Neural progenitor cell (in vitro differentiated cells): ENCODE data around the gene CBFB. TPM values are rescaled to one million over a fixed set of nuclear protein-coding genes. Genes with fewer than 3 reads are reported as not detected.
A peak's percentile ranks its signal among the peaks of the same experiment; 100 is the strongest.

Experiments
- DNase-seq: peaks from one replicate; pipeline ENCODE4 v3.0.0-alpha.2; 2016; ENCODE audit warnings: low spot score
- H2AFZ ChIP-seq: fragments of 200-600 bp; sonication (generic); replicated peaks from 2 replicates; pipeline ENCODE4 v1.6.1; 2016; ENCODE audit warnings: antibody characterized with exemption
- H3F3A ChIP-seq: fragments of 200-600 bp; sonication (generic); 2 replicates; pipeline ENCODE4 v1.6.1; 2016; ENCODE audit warnings: antibody characterized with exemption, low read depth
- H3K27ac ChIP-seq: fragments of 200-600 bp; sonication (generic); 2 replicates; pipeline ENCODE4 v1.5.1; 2016; ENCODE audit warnings: mild to moderate bottlenecking
- H3K27me3 ChIP-seq: fragments of 200-600 bp; sonication (generic); 2 replicates; pipeline ENCODE4 v1.6.1; 2016; ENCODE audit warnings: mild to moderate bottlenecking, moderate library complexity
- H3K36me3 ChIP-seq: fragments of 200-600 bp; sonication (generic); 2 replicates; pipeline ENCODE4 v1.5.1; 2016
- H3K4me1 ChIP-seq: fragments of 200-600 bp; sonication (generic); 2 replicates; pipeline ENCODE4 v1.6.1; 2016; ENCODE audit warnings: mixed run types
- H3K4me2 ChIP-seq: fragments of 200-600 bp; sonication (generic); 2 replicates; pipeline ENCODE4 v1.6.1; 2016
- H3K4me3 ChIP-seq: fragments of 200-600 bp; sonication (generic); 2 replicates; pipeline ENCODE4 v1.5.1; 2016
- H3K79me2 ChIP-seq: fragments of 200-600 bp; sonication (generic); 2 replicates; pipeline ENCODE4 v1.6.1; 2016; ENCODE audit warnings: low read depth
- H3K9ac ChIP-seq: fragments of 200-600 bp; sonication (generic); 2 replicates; pipeline ENCODE4 v1.6.1; 2016
- H3K9me3 ChIP-seq: fragments of 200-600 bp; sonication (generic); 2 replicates; pipeline ENCODE4 v1.5.1; 2016; ENCODE audit warnings: low read depth
- H4K20me1 ChIP-seq: fragments of 200-600 bp; sonication (generic); 2 replicates; pipeline ENCODE4 v1.6.1; 2016; ENCODE audit warnings: low read depth
- H3K27ac Mint-ChIP-seq: 3 replicates; pipeline ENCODE4 v1.8.0; 2021; ENCODE audit warnings: mixed read lengths
- H3K27me3 Mint-ChIP-seq: 2 replicates; pipeline ENCODE4 v1.8.0; 2022; ENCODE audit warnings: low read depth, mild to moderate bottlenecking, inconsistent platforms, moderate library complexity, mixed read lengths; ENCODE audit not compliant: insufficient read depth
- H3K36me3 Mint-ChIP-seq: 3 replicates; pipeline ENCODE4 v1.8.0; 2021; ENCODE audit warnings: mixed read lengths
- H3K4me1 Mint-ChIP-seq: 3 replicates; pipeline ENCODE4 v1.8.0; 2021; ENCODE audit warnings: mixed read lengths
- H3K4me3 Mint-ChIP-seq: 3 replicates; pipeline ENCODE4 v1.8.0; 2021; ENCODE audit warnings: mild to moderate bottlenecking, moderate library complexity, mixed read lengths
- H3K9me3 Mint-ChIP-seq: 3 replicates; pipeline ENCODE4 v1.8.0; 2020; ENCODE audit warnings: mixed read lengths
- CTCF ChIP-seq: fragments of 200-600 bp; sonication (generic); IDR thresholded peaks from 2 replicates; pipeline ENCODE4 v1.5.1; 2017; ENCODE audit warnings: antibody characterized with exemption, mild to moderate bottlenecking
- EZH2 ChIP-seq: fragments of 200-600 bp; sonication (generic); IDR thresholded peaks from 2 replicates; pipeline ENCODE4 v1.6.1; 2017; ENCODE audit warnings: antibody characterized with exemption, mild to moderate bottlenecking, moderate library complexity
- EZH2phosphoT487 ChIP-seq: fragments of 200-600 bp; sonication (generic); IDR thresholded peaks from 2 replicates; pipeline ENCODE4 v1.6.1; 2017; ENCODE audit warnings: antibody characterized with exemption
- small RNA-seq: library from RNA; depleted of rRNA; stranded (forward); fragments of <200 nt; gene quantifications from one replicate; pipeline ENCODE3, GENCODE V24; 2015
- total RNA-seq: library from RNA; depleted of rRNA; stranded (reverse); fragments of >200 nt; gene quantifications from 2 replicates; pipeline ENCODE4 v1.2.3, GENCODE V29; 2015; ENCODE audit warnings: low replicate concordance

CBFB gene
- total RNA-seq, 1 donor from 2014 or later: 95.5 TPM

GRCh38 chr16:67148656-67149275 lies 119.8 kb downstream of the CBFB start:
- Histone ChIP-seq H3K27me3 (peaks cover 47% of the 10 kb centered on the region), H3K9ac (no peak overlapping the region), H3K36me3 (no peaks in the 10 kb centered on the region), H2AFZ (no peak overlapping the region), H3K4me3 (no peak overlapping the region), H3K9me3 (no peaks in the 10 kb centered on the region), H3K79me2 (no peaks in the 10 kb centered on the region), H3K27ac (no peak overlapping the region), H3K4me1 (no peaks in the 10 kb centered on the region), H3K4me2 (no peak overlapping the region), H4K20me1 (peaks cover 5% of the 10 kb centered on the region), H3F3A (peaks cover 30% of the 10 kb centered on the region)
- TF ChIP-seq EZH2 (no peak), EZH2phosphoT487 (no peak), CTCF (no peak)
- Mint-ChIP-seq H3K27me3 (peaks cover 39% of the 10 kb centered on the region), H3K36me3 (peaks cover 13% of the 10 kb centered on the region), H3K27ac (no peak overlapping the region), H3K9me3 (peaks cover 2% of the 10 kb centered on the region), H3K4me3 (peak overlapping the region; percentile 68), H3K4me1 (peaks cover 8% of the 10 kb centered on the region)
- DNase-seq: no peak

DNA sequence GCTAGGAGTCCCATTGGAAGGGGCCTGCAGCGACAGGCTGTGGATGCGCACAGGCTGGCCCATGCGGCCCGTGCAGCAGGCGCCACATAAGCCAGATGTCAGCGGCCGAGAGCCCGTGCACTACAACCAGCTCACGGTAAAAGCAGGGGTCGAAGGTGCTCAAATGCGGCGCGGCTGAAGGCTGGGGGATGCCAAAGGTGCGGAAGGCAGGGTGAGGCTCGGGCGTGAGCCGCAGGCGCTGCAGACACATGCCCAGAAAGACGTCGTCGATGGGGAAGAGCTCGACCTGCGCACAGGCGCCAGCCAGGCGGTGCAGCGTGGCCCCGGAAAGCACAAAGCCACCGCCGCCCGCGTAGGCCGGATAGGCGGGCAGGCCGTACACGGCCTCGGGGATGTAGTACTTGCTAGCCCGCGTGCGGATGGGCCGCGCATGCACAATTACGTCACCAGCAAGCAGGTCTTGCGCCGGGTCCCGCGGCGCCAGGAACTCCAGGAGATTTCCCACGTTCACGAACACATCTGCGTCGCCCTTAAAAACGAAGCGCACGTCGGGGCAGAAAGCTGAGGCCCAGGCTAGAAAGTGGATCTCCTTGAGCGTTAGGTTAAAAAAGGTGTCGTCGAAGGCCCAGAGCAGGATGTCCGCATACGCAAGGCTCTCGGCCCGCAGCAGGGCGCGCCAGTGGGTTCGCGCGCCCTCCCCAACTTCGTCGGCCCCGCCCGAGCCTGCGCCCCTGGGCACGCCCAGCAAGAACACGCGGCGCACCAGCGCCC lies 120.5 kb downstream of the CBFB start:
- Mint-ChIP-seq H3K36me3 (peaks cover 10% of the 10 kb centered on the region), H3K27me3 (peaks cover 45% of the 10 kb centered on the region), H3K4me1 (peaks cover 8% of the 10 kb centered on the region), H3K4me3 (peak overlapping the region; percentile 68), H3K27ac (no peak overlapping the region), H3K9me3 (peaks cover 2% of the 10 kb centered on the region)
- H3F3A ChIP-seq: peaks cover 30% of the 10 kb centered on the region
- H4K20me1 ChIP-seq: peaks cover 11% of the 10 kb centered on the region
- peak overlapping the region; percentile 75 for H3K4me2 ChIP-seq
- H3K4me1 ChIP-seq: no peaks in the 10 kb centered on the region
- H3K36me3 ChIP-seq: no peaks in the 10 kb centered on the region
- H3K27ac ChIP-seq: no peak overlapping the region
- H3K9ac ChIP-seq: no peak overlapping the region
- peaks cover 54% of the 10 kb centered on the region for H3K27me3 ChIP-seq
- no peak overlapping the region for H2AFZ ChIP-seq
- TF ChIP-seq CTCF: no peak
- TF ChIP-seq EZH2phosphoT487: no peak
- no peak for TF ChIP-seq EZH2
- DNase-seq: no peak
- no peaks in the 10 kb centered on the region for H3K9me3 ChIP-seq
- H3K4me3 ChIP-seq: peak overlapping the region; percentile 52
- no peaks in the 10 kb centered on the region for H3K79me2 ChIP-seq

DNA sequence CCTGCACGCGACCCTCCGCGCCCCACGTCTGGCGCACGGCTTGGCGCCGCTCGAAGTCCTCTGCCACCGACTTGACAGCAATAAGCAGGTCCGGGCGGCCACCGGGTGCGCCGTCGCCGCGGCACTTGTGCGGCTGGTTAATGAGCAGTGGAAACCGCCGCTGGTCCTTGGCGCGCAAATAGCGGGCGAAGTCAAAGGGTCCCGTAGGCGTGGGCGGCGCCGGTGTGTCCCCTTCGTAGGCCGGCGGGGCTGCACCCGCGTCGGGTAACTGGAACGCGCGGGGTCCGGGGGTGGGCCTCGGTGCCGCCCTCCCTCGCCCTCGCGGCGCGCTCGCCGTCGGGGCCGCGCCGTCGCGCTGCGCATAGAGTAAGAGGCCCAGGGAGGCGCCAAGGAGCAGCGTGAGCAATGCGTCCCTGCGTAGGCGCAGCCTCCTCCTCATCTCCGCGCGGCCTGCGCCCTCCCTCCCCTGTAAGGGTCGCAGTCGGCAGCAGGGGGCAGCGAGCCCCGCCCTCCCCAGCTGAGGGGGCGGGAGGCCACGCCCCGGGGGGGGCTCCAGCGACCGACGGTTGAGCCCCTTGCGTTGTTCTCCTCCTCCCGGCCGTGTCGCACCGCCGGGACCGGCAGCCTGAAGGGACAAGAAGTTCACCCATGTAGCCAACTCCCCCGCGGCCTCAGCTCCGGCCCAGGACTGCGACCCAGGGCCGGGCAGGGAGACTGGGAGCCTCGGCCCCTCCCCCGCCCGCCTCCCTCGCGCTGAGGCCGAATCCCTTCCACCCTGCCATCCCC lies 121.3 kb downstream of the CBFB start:
- peaks cover 2% of the 10 kb centered on the region for H3K9me3 Mint-ChIP-seq
- H3K27me3 Mint-ChIP-seq: peaks cover 45% of the 10 kb centered on the region
- Histone ChIP-seq H3F3A (peaks cover 33% of the 10 kb centered on the region), H3K4me1 (peaks cover 6% of the 10 kb centered on the region), H3K79me2 (no peaks in the 10 kb centered on the region), H3K9ac (no peak overlapping the region), H3K36me3 (no peaks in the 10 kb centered on the region), H3K27ac (no peak overlapping the region), H3K27me3 (peaks cover 62% of the 10 kb centered on the region), H3K4me3 (peak overlapping the region; percentile 52), H3K4me2 (peak overlapping the region; percentile 75), H2AFZ (peak overlapping the region; percentile 86), H3K9me3 (no peaks in the 10 kb centered on the region), H4K20me1 (peaks cover 12% of the 10 kb centered on the region)
- no peak overlapping the region for H3K4me3 Mint-ChIP-seq
- DNase-seq: peak; percentile 86
- H3K4me1 Mint-ChIP-seq: peaks cover 8% of the 10 kb centered on the region
- TF ChIP-seq CTCF (peak; percentile 53), EZH2phosphoT487 (peak; percentile 50), EZH2 (peak; percentile 69)
- peaks cover 7% of the 10 kb centered on the region for H3K36me3 Mint-ChIP-seq
- H3K27ac Mint-ChIP-seq: no peak overlapping the region

Small RNA genes lying within 50 kb of the gene (small RNA-seq; reads per million reads assigned to genes)
- not detected for gene RN7SL543P

Other genes starting within 250 kb of the CBFB start
- gene TERB1, start 227.6 kb upstream of the CBFB start, total RNA-seq: not detected in 2 replicates
- gene NAE1, start 198.2 kb upstream of the CBFB start, total RNA-seq: 226 and 397 TPM in 2 replicates
- not detected in 2 replicates for gene CA7, start 184.7 kb upstream of the CBFB start, total RNA-seq
- gene PDP2, start 148.6 kb upstream of the CBFB start, total RNA-seq: 6.6 and 12.6 TPM in 2 replicates
- not detected in 2 replicates for gene CDH16, start 110.3 kb upstream of the CBFB start, total RNA-seq
- gene RRAD, start 103.6 kb upstream of the CBFB start, total RNA-seq: 0.12 and 0.24 TPM in 2 replicates
- gene CIAO2B, start 94.7 kb upstream of the CBFB start, total RNA-seq: 55.5 and 76.0 TPM in 2 replicates
- 11.1 and 20.9 TPM in 2 replicates for gene CES2, start 93.6 kb upstream of the CBFB start, total RNA-seq
- 5.7 and 13.4 TPM in 2 replicates for gene CES3, start 67.9 kb upstream of the CBFB start, total RNA-seq
- 0.22 and 1.8 TPM in 2 replicates for gene CES4A, start 40.6 kb upstream of the CBFB start, total RNA-seq
- 29.1 and 31.5 TPM in 2 replicates for gene PHAF1, start 80.8 kb downstream of the CBFB start, total RNA-seq
- 2.6 and 5.9 TPM in 2 replicates for gene B3GNT9, start 121.8 kb downstream of the CBFB start, total RNA-seq
- 0.25 and 0.30 TPM in 2 replicates for gene TRADD, start 130.8 kb downstream of the CBFB start, total RNA-seq
- gene FBXL8, start 130.8 kb downstream of the CBFB start, total RNA-seq: not detected in 2 replicates
- gene HSF4, start 135.6 kb downstream of the CBFB start, total RNA-seq: 1.0 TPM in 1 of 2 replicates, not detected in the other
- 0.37 and 5.5 TPM in 2 replicates for gene NOL3, start 141.4 kb downstream of the CBFB start, total RNA-seq
- gene MATCAP1, start 154.8 kb downstream of the CBFB start, total RNA-seq: 15.7 and 50.9 TPM in 2 replicates
- not detected in 2 replicates for gene EXOC3L1, start 161.0 kb downstream of the CBFB start, total RNA-seq
- gene E2F4, start 163.0 kb downstream of the CBFB start, total RNA-seq: 35.3 and 101 TPM in 2 replicates
- gene ELMO3, start 170.0 kb downstream of the CBFB start, total RNA-seq: 1.9 TPM in 1 of 2 replicates, not detected in the other
- gene TMEM208, start 198.0 kb downstream of the CBFB start, total RNA-seq: 27.3 and 39.4 TPM in 2 replicates
- 5.5 and 14.2 TPM in 2 replicates for gene FHOD1, start 218.3 kb downstream of the CBFB start, total RNA-seq
- 2.5 and 4.2 TPM in 2 replicates for gene SLC9A5, start 219.8 kb downstream of the CBFB start, total RNA-seq